ENCODE data around the gene EPN1.

The EPN1 gene

GRCh38 chr19:55646889-55647731 is 27.9 kb upstream of the EPN1 start:
- DNase-seq: peak in 1 of 58 donors; percentile 15

- DNase-seq: peak in 56 of 58 donors; percentile 47 to 89 (median 72)
These were observed 27.1 kb upstream of the EPN1 start, which contains the start of gene CCDC106 for GRCh38 chr19:55647732-55648584. Gene CCDC106 (plus strand): TSS chr19:55648212. CDS start chr19:55649047, 835 bp downstream.

- DNase-seq: peak in 1 of 58 donors; percentile 41
These were observed 26.3 kb upstream of the EPN1 start for GRCh38 chr19:55648585-55649267.

- DNase-seq: no peak
These were observed 25.5 kb upstream of the EPN1 start for GRCh38 chr19:55649268-55650125.

GRCh38 chr19:55650126-55650557 is 24.9 kb upstream of the EPN1 start:
- no peak for DNase-seq

- no peak for DNase-seq
These were observed 24.3 kb upstream of the EPN1 start for GRCh38 chr19:55650602-55651230.

GRCh38 chr19:55651236-55651635 is 23.8 kb upstream of the EPN1 start:
- DNase-seq: no peak

- DNase-seq: peak in 1 of 58 donors; percentile 21
These were observed 22.5 kb upstream of the EPN1 start for GRCh38 chr19:55652311-55653128.

GRCh38 chr19:55653651-55654322 is 21.2 kb upstream of the EPN1 start:
- DNase-seq: peak; percentile 86 to 100 (median 97)

- DNase-seq: peak; percentile 88 to 99 (median 97)
These were observed 20.6 kb upstream of the EPN1 start for GRCh38 chr19:55654323-55654867.

GRCh38 chr19:55654868-55655647 is 20.0 kb upstream of the EPN1 start, which contains the start of gene U2AF2:
Gene U2AF2 (plus strand): TSS chr19:55655035. CDS start chr19:55655105, 70 bp downstream.
- DNase-seq: peak in 55 of 58 donors; percentile 52 to 98 (median 95)

- DNase-seq: no peak
These were observed 19.4 kb upstream of the EPN1 start for GRCh38 chr19:55655648-55656040.

- no peak for DNase-seq
These were observed 18.5 kb upstream of the EPN1 start for GRCh38 chr19:55656552-55656951.

GRCh38 chr19:55656988-55657747 is 17.9 kb upstream of the EPN1 start:
- no peak for DNase-seq

- no peak for DNase-seq
These were observed 16.1 kb upstream of the EPN1 start for GRCh38 chr19:55658846-55659459.

- no peak for DNase-seq
These were observed 15.2 kb upstream of the EPN1 start for GRCh38 chr19:55659822-55660221.
